Mucosa of gallbladder (tissue), 1 donor: Measurements from ENCODE around the gene ATP8B4. TPM values are rescaled to one million over a fixed set of nuclear protein-coding genes. Genes with fewer than 3 reads are reported as not detected.
"Not testable (repeated sequence)": the region's sequence is repeated elsewhere in the genome, so short reads cannot be mapped to it uniquely, and the experiment has no call there.

Experiments used
- DNase-seq: peaks from one replicate; pipeline ENCODE4 v3.0.0-alpha.2; 2020; ENCODE audit warnings: low spot score
- total RNA-seq: library from RNA; stranded (reverse); gene quantifications from one replicate; pipeline ENCODE4 v1.2.1, GENCODE V29; 2021
- donor health status: DM: no; HTN: no; CAD: no.

The ATP8B4 gene, protein sequence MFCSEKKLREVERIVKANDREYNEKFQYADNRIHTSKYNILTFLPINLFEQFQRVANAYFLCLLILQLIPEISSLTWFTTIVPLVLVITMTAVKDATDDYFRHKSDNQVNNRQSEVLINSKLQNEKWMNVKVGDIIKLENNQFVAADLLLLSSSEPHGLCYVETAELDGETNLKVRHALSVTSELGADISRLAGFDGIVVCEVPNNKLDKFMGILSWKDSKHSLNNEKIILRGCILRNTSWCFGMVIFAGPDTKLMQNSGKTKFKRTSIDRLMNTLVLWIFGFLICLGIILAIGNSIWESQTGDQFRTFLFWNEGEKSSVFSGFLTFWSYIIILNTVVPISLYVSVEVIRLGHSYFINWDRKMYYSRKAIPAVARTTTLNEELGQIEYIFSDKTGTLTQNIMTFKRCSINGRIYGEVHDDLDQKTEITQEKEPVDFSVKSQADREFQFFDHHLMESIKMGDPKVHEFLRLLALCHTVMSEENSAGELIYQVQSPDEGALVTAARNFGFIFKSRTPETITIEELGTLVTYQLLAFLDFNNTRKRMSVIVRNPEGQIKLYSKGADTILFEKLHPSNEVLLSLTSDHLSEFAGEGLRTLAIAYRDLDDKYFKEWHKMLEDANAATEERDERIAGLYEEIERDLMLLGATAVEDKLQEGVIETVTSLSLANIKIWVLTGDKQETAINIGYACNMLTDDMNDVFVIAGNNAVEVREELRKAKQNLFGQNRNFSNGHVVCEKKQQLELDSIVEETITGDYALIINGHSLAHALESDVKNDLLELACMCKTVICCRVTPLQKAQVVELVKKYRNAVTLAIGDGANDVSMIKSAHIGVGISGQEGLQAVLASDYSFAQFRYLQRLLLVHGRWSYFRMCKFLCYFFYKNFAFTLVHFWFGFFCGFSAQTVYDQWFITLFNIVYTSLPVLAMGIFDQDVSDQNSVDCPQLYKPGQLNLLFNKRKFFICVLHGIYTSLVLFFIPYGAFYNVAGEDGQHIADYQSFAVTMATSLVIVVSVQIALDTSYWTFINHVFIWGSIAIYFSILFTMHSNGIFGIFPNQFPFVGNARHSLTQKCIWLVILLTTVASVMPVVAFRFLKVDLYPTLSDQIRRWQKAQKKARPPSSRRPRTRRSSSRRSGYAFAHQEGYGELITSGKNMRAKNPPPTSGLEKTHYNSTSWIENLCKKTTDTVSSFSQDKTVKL
- 15.8 TPM for total RNA-seq

GRCh38 chr15:50119063-50120040 is at the start of gene ATP8B4:
Gene ATP8B4, minus strand, starts transcription at chr15:50119233. Its CDS starts 12,267 bp downstream, at chr15:50106966.
- no peak for DNase-seq

GRCh38 chr15:50168379-50168778 is 49.3 kb upstream of the ATP8B4 start:
- DNase-seq: no peak

DNA sequence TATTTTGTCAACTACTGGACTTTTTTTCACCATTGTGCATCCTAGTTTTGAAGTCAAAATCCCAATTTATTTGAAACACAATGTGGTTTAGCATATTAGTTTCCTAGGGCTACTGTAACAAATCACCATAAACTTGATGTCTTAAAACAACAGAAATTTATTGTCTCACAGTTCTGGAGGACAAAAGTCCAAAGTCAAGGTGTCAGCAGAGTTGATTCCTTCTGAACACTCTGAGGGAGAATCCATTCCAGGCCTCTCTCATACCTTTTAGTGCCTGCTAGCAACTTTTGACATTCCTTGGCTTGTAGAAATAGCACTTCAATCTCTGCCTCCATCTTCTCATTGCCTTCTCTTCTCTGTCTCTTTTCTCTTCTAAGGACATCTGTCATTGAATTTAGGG is 48.1 kb upstream of the ATP8B4 start:
- no peak for DNase-seq

DNA sequence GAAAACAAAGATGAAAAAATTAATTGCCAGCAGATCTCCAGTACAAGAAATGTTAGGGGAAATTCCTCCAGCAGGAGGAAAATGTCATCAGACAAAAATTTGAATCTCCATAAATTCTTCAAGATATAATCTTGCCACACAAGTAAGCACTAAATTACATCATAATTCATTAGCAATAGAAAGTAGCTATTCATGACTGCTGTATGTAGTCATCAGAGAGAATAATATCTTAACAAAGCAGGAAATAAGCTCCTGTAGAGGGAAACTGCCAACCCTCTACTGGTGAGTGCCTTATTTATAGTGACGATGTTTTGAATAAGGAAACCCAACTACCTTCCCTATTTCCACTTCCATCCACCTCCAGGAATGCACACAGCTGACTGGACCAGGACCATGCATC is 47.2 kb upstream of the ATP8B4 start:
- no peak for DNase-seq

GRCh38 chr15:50164458-50164857 is 45.4 kb upstream of the ATP8B4 start:
- DNase-seq: no peak

- no peak for DNase-seq
These were observed 44.8 kb upstream of the ATP8B4 start for GRCh38 chr15:50163719-50164410.

- DNase-seq: no peak
These were observed 44.1 kb upstream of the ATP8B4 start for GRCh38 chr15:50162969-50163718.

DNA sequence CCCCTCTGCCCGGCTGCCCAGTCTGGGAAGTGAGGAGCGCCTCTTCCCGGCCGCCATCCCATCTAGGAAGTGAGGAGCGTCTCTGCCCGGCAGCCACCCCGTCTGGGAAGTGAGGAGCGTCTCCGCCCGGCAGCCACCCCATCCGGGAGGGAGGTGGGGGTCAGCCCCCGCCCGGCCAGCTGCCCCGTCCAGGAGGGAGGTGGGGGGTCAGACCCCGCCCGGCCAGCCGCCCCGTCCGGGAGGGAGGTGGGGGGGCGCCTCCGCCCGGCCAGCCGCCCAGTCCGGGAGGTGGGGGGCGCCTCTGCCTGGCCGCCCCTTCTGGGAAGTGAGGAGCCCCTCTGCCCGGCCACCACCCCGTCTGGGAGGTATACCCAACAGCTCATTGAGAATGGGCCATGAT is 39.2 kb upstream of the ATP8B4 start:
- not testable (repeated sequence) for DNase-seq

DNA sequence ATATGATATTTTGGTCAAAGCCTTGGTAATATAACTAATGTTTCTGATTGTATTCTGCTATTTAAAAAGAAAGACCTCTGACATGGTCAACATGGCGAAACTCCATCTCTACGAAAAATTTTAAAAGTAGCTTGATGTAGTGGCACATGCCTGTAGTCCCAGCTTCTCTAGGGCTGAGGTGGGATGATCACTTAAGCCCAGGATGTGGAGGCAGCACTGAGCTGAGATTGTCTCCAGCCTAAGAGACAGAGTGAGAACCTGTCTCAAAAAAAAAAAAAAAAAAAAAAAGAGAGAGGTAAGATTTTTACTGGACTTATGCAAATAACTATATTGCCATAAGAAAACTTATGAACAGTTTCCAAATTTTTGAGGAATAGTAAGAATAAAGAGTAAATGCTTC is 32.4 kb upstream of the ATP8B4 start:
- DNase-seq: no peak

- DNase-seq: no peak
These were observed 31.8 kb upstream of the ATP8B4 start for GRCh38 chr15:50150851-50151250.

DNA sequence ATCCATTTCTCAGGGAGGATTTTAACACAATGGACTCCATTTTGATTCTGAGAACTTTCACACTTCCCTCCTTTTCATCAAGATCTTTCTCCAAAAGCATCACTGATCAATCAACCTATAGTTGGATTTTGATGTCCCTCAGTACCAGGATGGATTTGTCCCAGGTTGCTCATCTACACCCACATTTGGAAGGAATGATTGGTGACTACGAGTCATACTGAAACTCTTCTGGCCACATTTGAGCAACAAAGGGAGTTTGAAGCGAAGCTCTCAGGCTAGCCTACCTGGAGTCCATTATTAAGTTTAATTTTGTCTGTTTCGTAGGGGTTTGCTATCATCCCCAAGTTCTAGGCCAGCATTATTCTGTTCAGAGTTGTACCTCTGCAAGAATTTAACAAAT is 31.3 kb upstream of the ATP8B4 start:
- DNase-seq: no peak

- DNase-seq: no peak
These were observed 30.1 kb upstream of the ATP8B4 start for GRCh38 chr15:50149090-50149489.

DNA sequence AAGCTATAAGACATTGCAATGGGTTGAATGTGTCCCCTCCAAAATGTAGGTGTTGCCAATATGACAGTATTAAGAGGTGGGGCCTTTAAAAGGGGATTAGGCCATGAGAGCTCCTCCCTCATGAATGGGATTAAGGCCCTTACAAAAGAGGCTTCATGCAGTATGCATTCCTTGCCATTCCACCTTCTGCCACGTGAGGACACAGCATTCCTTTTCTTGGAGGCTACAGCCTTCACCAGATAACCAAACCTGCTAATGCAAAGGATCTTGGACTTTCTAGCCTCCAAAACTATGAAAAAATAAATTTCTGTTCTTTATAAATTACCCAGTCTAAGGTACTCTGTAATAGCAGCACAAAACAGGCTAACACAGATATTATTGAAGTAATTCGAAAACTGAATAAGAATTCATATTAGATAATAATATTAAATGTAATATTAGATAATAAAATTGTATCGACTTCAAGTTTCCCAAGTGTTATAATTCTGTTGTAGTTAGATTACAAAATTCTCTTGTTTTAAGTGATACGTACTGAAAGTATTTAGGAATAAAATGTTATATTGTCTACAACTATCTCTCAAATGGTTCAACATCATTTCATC is 29.4 kb upstream of the ATP8B4 start:
- DNase-seq: peak; percentile 25

- DNase-seq: no peak
These were observed 27.6 kb upstream of the ATP8B4 start for GRCh38 chr15:50146632-50147031.

DNA sequence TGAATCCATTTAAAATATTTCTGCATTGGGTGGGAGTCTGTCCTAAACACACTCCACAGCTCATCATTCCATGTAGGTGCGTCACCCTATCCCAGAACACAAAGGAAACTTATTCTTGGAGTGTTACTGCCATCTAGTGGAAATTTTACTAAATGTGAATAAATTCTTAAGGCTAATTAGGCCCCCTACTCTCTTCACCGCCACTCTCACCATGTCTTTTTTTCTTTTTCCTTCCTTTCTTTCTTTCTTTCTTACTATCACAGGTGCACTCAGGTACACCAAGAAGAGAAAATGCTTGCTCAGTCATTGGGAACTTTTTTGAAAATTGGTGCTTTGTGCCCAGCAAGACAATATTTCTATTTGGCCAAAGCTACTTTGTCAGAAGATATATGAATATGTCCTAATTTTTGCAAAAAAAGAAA is 26.4 kb upstream of the ATP8B4 start:
- DNase-seq: peak; percentile 32

GRCh38 chr15:50144341-50145120 is 25.5 kb upstream of the ATP8B4 start:
- DNase-seq: no peak

DNA sequence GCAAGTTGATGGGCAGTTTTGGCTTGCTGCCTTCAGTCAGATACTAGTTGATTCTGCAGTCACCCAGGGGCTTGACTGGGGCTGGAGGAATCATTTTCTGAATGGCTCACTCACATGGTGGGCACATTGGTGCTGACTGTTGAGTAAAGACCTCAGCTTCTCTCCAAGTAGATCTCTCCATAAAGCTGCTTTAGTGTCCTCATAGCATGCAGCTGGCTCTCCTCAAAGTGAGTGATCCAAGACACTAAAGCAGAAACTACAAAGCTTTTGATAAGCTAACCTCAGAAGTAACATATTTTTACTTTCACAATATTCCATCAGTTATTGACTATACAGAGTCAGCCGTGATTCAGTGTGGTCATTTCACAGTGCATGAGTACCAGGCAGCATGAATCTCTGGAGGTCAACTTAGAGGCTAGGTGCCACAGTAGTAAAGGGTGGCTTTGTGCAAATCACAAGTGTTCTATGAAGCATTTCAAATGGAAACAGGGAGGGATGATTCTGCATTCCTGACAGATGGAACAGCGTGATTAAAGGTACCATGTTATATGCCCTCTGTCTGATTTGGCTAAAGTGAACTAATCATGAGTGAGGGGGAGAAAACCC is 24.3 kb upstream of the ATP8B4 start:
- no peak for DNase-seq

- DNase-seq: no peak
These were observed 22.8 kb upstream of the ATP8B4 start for GRCh38 chr15:50141856-50142255.
